Activated CD4-positive, alpha-beta memory T cell treated with anti-CD3 and anti-CD28 coated beads for 36 hours (primary cell): Measurements from ENCODE around the gene SGCD. TPM values are rescaled to one million over a fixed set of nuclear protein-coding genes. Genes with fewer than 3 reads are reported as not detected.

Experiments
- CTCF ChIA-PET: fragments of 350-600 bp; sonication (Branson Sonifier 250); formaldehyde crosslinking; loops from one replicate; lab custom pipeline; 2021; ENCODE audit warnings: antibody characterized with exemption, inconsistent platforms; lab: Charles Lee
- POLR2A ChIA-PET: fragments of 350-600 bp; sonication (Branson Sonifier 250); formaldehyde crosslinking; loops from one replicate; lab custom pipeline; 2021; ENCODE audit warnings: antibody characterized with exemption; lab: Charles Lee
- DNase-seq: peaks from one replicate; pipeline ENCODE4 v3.0.0-alpha.2; 2020
- H3K27ac Mint-ChIP-seq: one replicate; pipeline ENCODE4 v1.8.0; 2021; ENCODE audit warnings: mixed read lengths
- H3K27me3 Mint-ChIP-seq: one replicate; pipeline ENCODE4 v1.8.0; 2021; ENCODE audit warnings: mixed read lengths
- H3K36me3 Mint-ChIP-seq: one replicate; pipeline ENCODE4 v1.8.0; 2021; ENCODE audit warnings: mixed read lengths
- H3K4me1 Mint-ChIP-seq: one replicate; pipeline ENCODE4 v1.8.0; 2021; ENCODE audit warnings: low read depth, mixed read lengths
- H3K4me3 Mint-ChIP-seq: one replicate; pipeline ENCODE4 v1.8.0; 2021; ENCODE audit warnings: mild to moderate bottlenecking, mixed read lengths
- H3K9me3 Mint-ChIP-seq: one replicate; pipeline ENCODE4 v1.8.0; 2021; ENCODE audit warnings: mixed read lengths
- intact Hi-C: fragments of 100-400 bp; cut with micrococcal nuclease; formaldehyde crosslinking; loops from one replicate; pipeline ENCODE4 v1.15.1; 2023
- total RNA-seq, 2 experiments: library from RNA; stranded (reverse); gene quantifications; one replicate each; pipeline ENCODE4 v1.2.3, GENCODE V29; 2021

SGCD gene
- total RNA-seq, 2 experiments from 2014 or later: not detected

- no peak overlapping the region for H3K27ac Mint-ChIP-seq
- H3K4me1 Mint-ChIP-seq: peaks cover 5% of the 10 kb centered on the region
- ChIA-PET POLR2A (no interaction called here), CTCF (no interaction called here)
- intact Hi-C loops: no loop called here
- H3K9me3 Mint-ChIP-seq: no peaks in the 10 kb centered on the region
- DNase-seq: no peak
- no peak overlapping the region for H3K4me3 Mint-ChIP-seq
- H3K27me3 Mint-ChIP-seq: peaks cover 2% of the 10 kb centered on the region
- no peaks in the 10 kb centered on the region for H3K36me3 Mint-ChIP-seq
These were observed 148.5 kb downstream of the SGCD start for GRCh38 chr5:156475182-156476157.

GRCh38 chr5:156476158-156476551, 149.2 kb downstream of the SGCD start:
- ChIA-PET CTCF (no interaction called here), POLR2A (no interaction called here)
- DNase-seq: no peak
- H3K4me1 Mint-ChIP-seq: peaks cover 5% of the 10 kb centered on the region
- intact Hi-C loops: no loop called here
- no peaks in the 10 kb centered on the region for H3K9me3 Mint-ChIP-seq
- H3K36me3 Mint-ChIP-seq: no peaks in the 10 kb centered on the region
- H3K27me3 Mint-ChIP-seq: peaks cover 2% of the 10 kb centered on the region
- no peak overlapping the region for H3K4me3 Mint-ChIP-seq
- no peak overlapping the region for H3K27ac Mint-ChIP-seq

GRCh38 chr5:156476678-156477077, 149.7 kb downstream of the SGCD start:
- Mint-ChIP-seq H3K4me1 (peaks cover 5% of the 10 kb centered on the region), H3K9me3 (no peaks in the 10 kb centered on the region), H3K4me3 (no peak overlapping the region), H3K27me3 (peaks cover 2% of the 10 kb centered on the region), H3K36me3 (no peaks in the 10 kb centered on the region), H3K27ac (no peak overlapping the region)
- intact Hi-C loops: no loop called here
- ChIA-PET POLR2A (no interaction called here), CTCF (no interaction called here)
- no peak for DNase-seq

- ChIA-PET POLR2A (no interaction called here), CTCF (interaction anchor here (1.4 kb wide), 1 partner anchor 9 kb away, joined by 3 read pairs; no protein-coding TSS in a partner anchor)
- H3K36me3 Mint-ChIP-seq: no peaks in the 10 kb centered on the region
- H3K4me3 Mint-ChIP-seq: no peak overlapping the region
- H3K9me3 Mint-ChIP-seq: no peaks in the 10 kb centered on the region
- DNase-seq: no peak
- no peak overlapping the region for H3K27ac Mint-ChIP-seq
- peaks cover 2% of the 10 kb centered on the region for H3K27me3 Mint-ChIP-seq
- peaks cover 5% of the 10 kb centered on the region for H3K4me1 Mint-ChIP-seq
- intact Hi-C loops: no loop called here
These were observed 150.2 kb downstream of the SGCD start for GRCh38 chr5:156477196-156477595.

- peak; percentile 52 for DNase-seq
- Mint-ChIP-seq H3K36me3 (no peaks in the 10 kb centered on the region), H3K4me1 (peaks cover 5% of the 10 kb centered on the region), H3K4me3 (no peak overlapping the region), H3K27ac (peak overlapping the region; percentile 42), H3K9me3 (no peaks in the 10 kb centered on the region), H3K27me3 (no peaks in the 10 kb centered on the region)
- ChIA-PET CTCF (no interaction called here), POLR2A (no interaction called here)
- intact Hi-C loops: loop anchor here (1.0 kb wide), 1 partner anchor 78 kb away; no protein-coding TSS in a partner anchor
These were observed 152.9 kb downstream of the SGCD start for GRCh38 chr5:156479849-156480248.

- intact Hi-C loops: no loop called here
- DNase-seq: no peak
- H3K4me3 Mint-ChIP-seq: no peak overlapping the region
- peaks cover 5% of the 10 kb centered on the region for H3K4me1 Mint-ChIP-seq
- no peaks in the 10 kb centered on the region for H3K9me3 Mint-ChIP-seq
- ChIA-PET CTCF (no interaction called here), POLR2A (no interaction called here)
- H3K27me3 Mint-ChIP-seq: no peaks in the 10 kb centered on the region
- H3K27ac Mint-ChIP-seq: no peak overlapping the region
- H3K36me3 Mint-ChIP-seq: no peaks in the 10 kb centered on the region
These were observed 154.8 kb downstream of the SGCD start for GRCh38 chr5:156481741-156482140.

- Mint-ChIP-seq H3K4me3 (no peak overlapping the region), H3K27me3 (no peaks in the 10 kb centered on the region), H3K9me3 (peaks cover 7% of the 10 kb centered on the region), H3K36me3 (no peaks in the 10 kb centered on the region), H3K27ac (no peak overlapping the region), H3K4me1 (peaks cover 5% of the 10 kb centered on the region)
- DNase-seq: no peak
- ChIA-PET CTCF (no interaction called here), POLR2A (no interaction called here)
- intact Hi-C loops: no loop called here
These were observed 155.9 kb downstream of the SGCD start for GRCh38 chr5:156482818-156483217.

- H3K27ac Mint-ChIP-seq: no peak overlapping the region
- ChIA-PET CTCF (no interaction called here), POLR2A (no interaction called here)
- H3K4me3 Mint-ChIP-seq: no peak overlapping the region
- no peak for DNase-seq
- no peaks in the 10 kb centered on the region for H3K4me1 Mint-ChIP-seq
- peaks cover 13% of the 10 kb centered on the region for H3K9me3 Mint-ChIP-seq
- peaks cover 3% of the 10 kb centered on the region for H3K27me3 Mint-ChIP-seq
- H3K36me3 Mint-ChIP-seq: no peaks in the 10 kb centered on the region
- intact Hi-C loops: no loop called here
These were observed 159.7 kb downstream of the SGCD start for GRCh38 chr5:156486394-156487238.

GRCh38 chr5:156491766-156492165, 164.8 kb downstream of the SGCD start:
- CTCF ChIA-PET: no interaction called here
- H3K9me3 Mint-ChIP-seq: peaks cover 13% of the 10 kb centered on the region

GRCh38 chr5:156496291-156496690, 169.3 kb downstream of the SGCD start:
- intact Hi-C loops: no loop called here
- H3K36me3 Mint-ChIP-seq: no peaks in the 10 kb centered on the region
- ChIA-PET POLR2A (no interaction called here), CTCF (no interaction called here)
- no peak for DNase-seq
- no peaks in the 10 kb centered on the region for H3K4me1 Mint-ChIP-seq
- H3K27me3 Mint-ChIP-seq: peaks cover 2% of the 10 kb centered on the region
- no peak overlapping the region for H3K4me3 Mint-ChIP-seq
- H3K9me3 Mint-ChIP-seq: no peaks in the 10 kb centered on the region
- no peak overlapping the region for H3K27ac Mint-ChIP-seq

More at GRCh38 chr5:156491766-156492165, 164.8 kb downstream of the SGCD start:
- H3K4me3 Mint-ChIP-seq: no peak overlapping the region
- DNase-seq: no peak
- intact Hi-C loops: no loop called here
- H3K4me1 Mint-ChIP-seq: no peaks in the 10 kb centered on the region
- H3K36me3 Mint-ChIP-seq: no peaks in the 10 kb centered on the region
- H3K27ac Mint-ChIP-seq: no peak overlapping the region
- POLR2A ChIA-PET: no interaction called here
- peaks cover 5% of the 10 kb centered on the region for H3K27me3 Mint-ChIP-seq

GRCh38 chr5:156497804-156498208, 170.8 kb downstream of the SGCD start:
- Mint-ChIP-seq H3K27ac (no peak overlapping the region), H3K36me3 (no peaks in the 10 kb centered on the region), H3K4me1 (no peaks in the 10 kb centered on the region), H3K4me3 (no peak overlapping the region), H3K9me3 (no peaks in the 10 kb centered on the region), H3K27me3 (peaks cover 2% of the 10 kb centered on the region)
- POLR2A ChIA-PET: interaction anchor here (0.7 kb wide), 1 partner anchor 34 kb away, joined by 3 read pairs; no protein-coding TSS in a partner anchor
- no peak for DNase-seq
- CTCF ChIA-PET: no interaction called here
- intact Hi-C loops: no loop called here
